Activated CD8-positive, alpha-beta memory T cell treated with anti-CD3 and anti-CD28 coated beads, Interleukin-2, amount 10 ng/mL, durations not matched to agents 7 days and 5 days (primary cell): Measurements from ENCODE around the gene FRAT2. TPM values are rescaled to one million over a fixed set of nuclear protein-coding genes. Genes with fewer than 3 reads are reported as not detected.
"Not testable (repeated sequence)": the region's sequence is repeated elsewhere in the genome, so short reads cannot be mapped to it uniquely, and the experiment has no call there.

ENCODE experiments used
- ATAC-seq: fragments of 150-1000 bp; cut with Tn5 transposase; one replicate; pipeline ENCODE4 v1.10.0; 2021; ENCODE audit warnings: moderate library complexity
- CTCF ChIA-PET: fragments of 350-600 bp; sonication (Branson Sonifier 250); formaldehyde crosslinking; loops from one replicate; lab custom pipeline; 2021; ENCODE audit warnings: antibody characterized with exemption; lab: Charles Lee
- DNase-seq: peaks from one replicate; pipeline ENCODE4 v3.0.0-alpha.2; 2020
- H3K27ac Mint-ChIP-seq: one replicate; pipeline ENCODE4 v1.8.0; 2021; ENCODE audit warnings: mild to moderate bottlenecking, mixed read lengths
- H3K27me3 Mint-ChIP-seq: one replicate; pipeline ENCODE4 v1.8.0; 2021; ENCODE audit warnings: mixed read lengths
- H3K36me3 Mint-ChIP-seq: one replicate; pipeline ENCODE4 v1.8.0; 2021; ENCODE audit warnings: mild to moderate bottlenecking, mixed read lengths
- H3K4me1 Mint-ChIP-seq: one replicate; pipeline ENCODE4 v1.8.0; 2021; ENCODE audit warnings: mixed read lengths
- H3K4me3 Mint-ChIP-seq: one replicate; pipeline ENCODE4 v1.8.0; 2021; ENCODE audit warnings: mild to moderate bottlenecking, moderate library complexity, mixed read lengths
- H3K9me3 Mint-ChIP-seq: one replicate; pipeline ENCODE4 v1.8.0; 2022; ENCODE audit warnings: low read depth, mixed read lengths
- total RNA-seq, 2 experiments: library from RNA; stranded (reverse); gene quantifications; one replicate each; pipeline ENCODE4 v1.2.3, GENCODE V29; 2021

FRAT2 gene
- total RNA-seq, 2 experiments from 2014 or later = 11.4 to 14.4 TPM

DNA sequence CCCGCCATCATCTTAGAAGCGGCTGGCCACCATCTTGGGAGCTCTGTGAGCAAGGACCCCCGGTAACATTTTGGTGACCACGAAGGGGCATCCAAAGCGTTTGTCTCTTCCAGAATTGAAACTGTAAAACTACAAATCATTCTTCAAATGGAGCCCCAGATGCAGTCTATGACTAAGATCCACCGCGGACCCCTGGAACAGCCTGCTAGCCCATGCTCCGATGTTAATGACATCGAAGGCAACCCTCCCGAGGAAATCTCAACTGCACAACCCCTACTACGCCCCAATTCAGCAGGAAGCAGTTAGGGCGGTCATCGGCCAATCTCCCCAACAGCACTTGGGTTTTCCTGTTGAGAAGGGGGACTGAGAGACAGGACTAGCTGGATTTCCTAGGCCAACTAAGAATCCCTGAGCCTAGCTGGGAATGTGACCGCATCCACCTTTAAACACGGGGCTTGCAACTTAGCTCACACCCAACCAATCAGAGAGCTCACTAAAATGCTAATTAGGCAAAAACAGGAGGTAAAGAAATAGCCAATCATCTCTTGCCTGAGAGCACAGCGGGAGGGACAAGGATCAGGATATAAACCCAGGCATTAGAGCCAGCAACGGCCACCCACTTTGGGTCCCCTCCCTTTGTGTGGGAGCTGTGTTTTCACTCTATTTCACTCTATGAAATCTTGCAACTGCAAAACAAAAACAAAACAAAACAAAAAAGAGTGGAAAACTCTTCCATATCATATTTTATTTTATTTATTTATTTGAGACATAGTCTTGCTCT lies 43.8 kb downstream of the FRAT2 start:
- Mint-ChIP-seq H3K4me1 (peaks cover 26% of the 10 kb centered on the region), H3K36me3 (peaks cover 20% of the 10 kb centered on the region), H3K4me3 (peak overlapping the region; percentile 88)
- CTCF ChIA-PET = interaction anchor here (2.1 kb wide), 1 partner anchor 29 kb away, joined by 9 read pairs; the partner anchor contains the start of gene FRAT1
- DNase-seq, H3K9me3 Mint-ChIP-seq, H3K27me3 Mint-ChIP-seq, ATAC-seq, H3K27ac Mint-ChIP-seq: not testable (repeated sequence)

DNA sequence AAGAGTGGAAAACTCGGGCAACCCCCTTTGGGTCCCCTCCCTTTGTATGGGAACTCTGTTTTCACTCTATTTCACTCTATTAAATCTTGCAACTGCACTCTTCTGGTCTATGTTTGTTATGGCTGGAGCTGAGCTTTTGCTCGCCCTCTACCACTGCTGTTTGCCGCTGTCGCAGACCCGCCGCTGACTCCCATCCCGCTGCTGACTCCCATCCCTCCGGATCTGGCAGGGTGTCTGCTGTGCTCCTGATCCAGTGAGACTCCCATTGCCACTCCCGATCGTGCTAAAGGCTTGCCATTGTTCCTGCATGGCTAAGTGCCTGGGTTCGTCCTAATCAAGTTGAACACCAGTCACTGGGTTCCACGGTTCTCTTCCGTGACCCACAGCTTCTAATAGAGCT lies 44.5 kb downstream of the FRAT2 start:
- H3K27ac Mint-ChIP-seq, H3K4me3 Mint-ChIP-seq, ATAC-seq, H3K9me3 Mint-ChIP-seq, DNase-seq, H3K27me3 Mint-ChIP-seq: not testable (repeated sequence)
- H3K4me1 Mint-ChIP-seq = peaks cover 26% of the 10 kb centered on the region
- CTCF ChIA-PET = interaction anchor here (1.1 kb wide), 1 partner anchor 30 kb away, joined by 3 read pairs; no protein-coding TSS in a partner anchor
- peaks cover 21% of the 10 kb centered on the region for H3K36me3 Mint-ChIP-seq

Other genes starting within 250 kb of the FRAT2 start
- gene SLIT1, start 148.8 kb downstream of the FRAT2 start, total RNA-seq = 1 to 10 TPM in 1 of 2 experiments, under 1 TPM in 1; 0.59 to 1.5 TPM
- gene ARHGAP19, start 42.1 kb downstream of the FRAT2 start, total RNA-seq = 10 to 100 TPM; 48.3 to 50.4 TPM
- 1 to 10 TPM; 5.5 to 5.7 TPM for gene FRAT1, start 15.5 kb downstream of the FRAT2 start, total RNA-seq
- gene RRP12, start 66.6 kb upstream of the FRAT2 start, total RNA-seq = 10 to 100 TPM; 30.7 to 38.1 TPM
- gene PGAM1, start 91.5 kb upstream of the FRAT2 start, total RNA-seq = 100 to 1,000 TPM; 459 to 582 TPM
- gene EXOSC1, start 111.3 kb upstream of the FRAT2 start, total RNA-seq = 10 to 100 TPM; 49.5 to 56.8 TPM
- 10 to 100 TPM; 33.1 to 42.4 TPM for gene ZDHHC16, start 111.4 kb upstream of the FRAT2 start, total RNA-seq
- gene MMS19, start 163.7 kb upstream of the FRAT2 start, total RNA-seq = 10 to 100 TPM; 81.1 to 81.6 TPM
- 1 to 10 TPM in 1 of 2 experiments, under 1 TPM in 1; 0.88 to 1.3 TPM for gene UBTD1, start 164.2 kb upstream of the FRAT2 start, total RNA-seq
- gene ANKRD2, start 238.1 kb upstream of the FRAT2 start, total RNA-seq = under 1 TPM; 0.26 to 0.67 TPM
- gene HOGA1, start 249.7 kb upstream of the FRAT2 start, total RNA-seq = not detected